GM12878 (cell line): ENCODE data around the gene GINM1. TPM values are rescaled to one million over a fixed set of nuclear protein-coding genes. Genes with fewer than 3 reads are reported as not detected.
A peak's percentile ranks its signal among the peaks of the same experiment; 100 is the strongest.

Experiments used
- ATAC-seq: fragments of 200-7000 bp; cut with Tn5 transposase; 3 replicates; pipeline ENCODE4 v1.9.1; 2020; ENCODE audit warnings: mild to moderate bottlenecking, moderate library complexity
- BruUV-seq: library from RNA; stranded (reverse); fragments of 400-500 nt; replicated peaks from 2 replicates; lab custom pipeline; 2021; lab: Mats Ljungman, UMichigan
- CTCF ChIA-PET: fragments of 300-600 bp; sonication (Branson Sonifier 250); formaldehyde crosslinking; extraction: SDS; loops from one replicate; lab custom pipeline; 2021; ENCODE audit warnings: inconsistent platforms; lab: Yijun Ruan, JAX
- POLR2A ChIA-PET: fragments of 350-600 bp; formaldehyde crosslinking; extraction: SDS; loops from one replicate; lab custom pipeline; 2021; ENCODE audit warnings: inconsistent platforms; lab: Charles Lee
- RAD21 ChIA-PET: fragments of 300-600 bp; sonication (Branson Sonifier 250); formaldehyde crosslinking; loops from one replicate; lab custom pipeline; 2023; ENCODE audit warnings: antibody characterized with exemption; ENCODE audit not compliant: unreplicated experiment; lab: Charles Lee
- SMC1A ChIA-PET: fragments of 300-600 bp; sonication (Branson Sonifier 250); formaldehyde crosslinking; loops from one replicate; lab custom pipeline; 2023; ENCODE audit not compliant: unreplicated experiment, uncharacterized antibody; lab: Charles Lee
- DNase-seq: peaks from one replicate; pipeline ENCODE4 v3.0.0-alpha.2; 2011; ENCODE audit warnings: low read depth, low spot score
- FAIRE-seq: peaks from 3 replicates; lab custom pipeline; 2011; peaks lifted over from hg19 to GRCh38; lab: Jason Lieb, UNC
- H2AFZ ChIP-seq: 2 replicates; pipeline ENCODE4 v1.6.0; 2011; ENCODE audit warnings: low read depth, low read length, control low read depth; ENCODE audit not compliant: control insufficient read depth
- H3K27ac ChIP-seq: 2 replicates; pipeline ENCODE4 v1.5.1; 2011; ENCODE audit warnings: control low read depth; ENCODE audit not compliant: control insufficient read depth, insufficient read depth
- H3K27me3 ChIP-seq, 2 experiments: replicated peaks in 1 of 2; 2 replicates each; pipeline versions ENCODE4 v1.6.0 to v1.6.1; 2011; ENCODE audit warnings: low read length in 1 of 2; ENCODE audit not compliant: control insufficient read depth in 2 of 2, insufficient read depth in 2 of 2
- H3K36me3 ChIP-seq, 2 experiments: 2 replicates each; pipeline ENCODE4 v1.5.1; 2011; ENCODE audit warnings: low read length in 1 of 2; ENCODE audit not compliant: control insufficient read depth in 2 of 2, insufficient read depth in 2 of 2
- H3K4me1 ChIP-seq: 2 replicates; pipeline ENCODE4 v1.6.1; 2011; ENCODE audit warnings: mild to moderate bottlenecking, low read length, moderate library complexity, mixed read lengths; ENCODE audit not compliant: control insufficient read depth, insufficient read depth
- H3K4me2 ChIP-seq: 2 replicates; pipeline ENCODE4 v1.6.0; 2011; ENCODE audit warnings: control low read depth; ENCODE audit not compliant: control insufficient read depth, insufficient read depth
- H3K4me3 ChIP-seq: fragments of 200-600 bp; sonication (generic); 2 replicates; pipeline ENCODE4 v1.5.1; 2016
- H3K79me2 ChIP-seq: 2 replicates; pipeline ENCODE4 v1.6.0; 2011; ENCODE audit warnings: low read length; ENCODE audit not compliant: control insufficient read depth, insufficient read depth
- H3K9ac ChIP-seq: 2 replicates; pipeline ENCODE4 v1.8.0; 2011; ENCODE audit warnings: low read length, control low read depth, mixed read lengths; ENCODE audit not compliant: control insufficient read depth, insufficient read depth
- H3K9me3 ChIP-seq: replicated peaks from 3 replicates; pipeline ENCODE4 v1.5.1; 2011; ENCODE audit warnings: mild to moderate bottlenecking, low read length; ENCODE audit not compliant: control insufficient read depth, insufficient read depth
- H4K20me1 ChIP-seq: 2 replicates; pipeline ENCODE4 v1.6.0; 2011; ENCODE audit not compliant: control insufficient read depth, insufficient read depth
- ASH2L ChIP-seq: fragments of 300-600, 200-600 bp; sonication (generic); IDR thresholded peaks from 2 replicates; pipeline ENCODE4 v1.6.1; 2017; ENCODE audit warnings: low read depth, mild to moderate bottlenecking, borderline replicate concordance
- BMI1 ChIP-seq: fragments of 450-650 bp; IDR thresholded peaks from 2 replicates; pipeline ENCODE4 v1.6.1; 2016; ENCODE audit warnings: mild to moderate bottlenecking, moderate library complexity, borderline replicate concordance
- CTCF ChIP-seq, 3 experiments: IDR thresholded peaks in 2 of 3; conservative IDR thresholded peaks in 1 of 3; 2 replicates each; pipeline ENCODE4 v1.5.1; 2011; ENCODE audit warnings: low read depth in 3 of 3, low read length in 3 of 3, mild to moderate bottlenecking in 3 of 3, control low read depth in 2 of 3, moderate library complexity in 2 of 3, inconsistent platforms in 1 of 3, mixed read lengths in 1 of 3; ENCODE audit not compliant: control insufficient read depth in 2 of 3, insufficient read depth in 1 of 3; ENCODE audit errors: extremely low read depth in 1 of 3
- ELK1 ChIP-seq: IDR thresholded peaks from 2 replicates; pipeline ENCODE4 v1.6.1; 2012; ENCODE audit warnings: low read depth, low read length, improper control_type of control experiment
- HDAC6 ChIP-seq: fragments of 200-600 bp; sonication (generic); IDR thresholded peaks from one replicate; pipeline ENCODE4 v1.8.0; 2017; ENCODE audit warnings: antibody characterized with exemption; ENCODE audit not compliant: unreplicated experiment
- KAT2A ChIP-seq: conservative IDR thresholded peaks from 2 replicates; pipeline ENCODE4 v1.6.1; 2011; ENCODE audit warnings: low read depth, low read length; ENCODE audit not compliant: control insufficient read depth
- RB1 ChIP-seq: fragments of 450-650 bp; formaldehyde crosslinking; IDR thresholded peaks from 2 replicates; pipeline ENCODE4 v1.6.1; 2017; ENCODE audit warnings: mild to moderate bottlenecking, borderline replicate concordance
- RUNX3 ChIP-seq: IDR thresholded peaks from 2 replicates; pipeline ENCODE4 v1.6.1; 2012; ENCODE audit warnings: low read length, inconsistent platforms
- YBX1 ChIP-seq: fragments of 450-650 bp; IDR thresholded peaks from 2 replicates; pipeline ENCODE4 v1.6.1; 2016; ENCODE audit warnings: antibody characterized with exemption
- YY1 ChIP-seq: IDR thresholded peaks from 2 replicates; pipeline ENCODE4 v1.6.1; 2011; ENCODE audit warnings: low read depth, mild to moderate bottlenecking, low read length
- ZNF24 ChIP-seq: fragments of 450-650 bp; IDR thresholded peaks from 2 replicates; pipeline ENCODE4 v1.6.1; 2017; ENCODE audit warnings: antibody characterized with exemption, mild to moderate bottlenecking
- WGBS: methylation state at CpG from one replicate; pipeline ENCODE4 v1.1.6; 2016; ENCODE audit warnings: low lambda C conversion rate; ENCODE audit not compliant: insufficient replicate concordance, insufficient coverage; ENCODE audit errors: missing lambda C conversion rate; 5-methylcytosine and 5-hydroxymethylcytosine counted together
- in situ Hi-C: fragments of 300-500 bp; cut with MboI; formaldehyde crosslinking; loops from 9 replicates; pipeline ENCODE4 v1.14.3; 2018; ENCODE audit warnings: mixed read lengths
- intact Hi-C: fragments of 100-400 bp; cut with micrococcal nuclease; formaldehyde crosslinking; loops from one replicate; pipeline ENCODE4 v1.14.2; 2022; ENCODE audit not compliant: unreplicated experiment
- polyA plus RNA-seq, 11 experiments: library from polyadenylated mRNA; depleted of rRNA in 4 of 11; unstranded in 6 of 11; stranded (reverse) in 5 of 11; fragments of >200 nt; fragmentation: Nextera tagmentation in 4 of 11; fragmentation: Illumina TruSeq in 1 of 11; extraction: Ambion mirVana in 4 of 11; extraction: Trizol in 1 of 11; gene quantifications; 1 replicate in 1 of 11; 2 replicates in 10 of 11; pipeline versions ENCODE4 v1.2.1 to v1.2.3, GENCODE V29; 2011 to 2016; ENCODE audit warnings: inconsistent platforms in 2 of 11, missing spikeins in 2 of 11, low read depth in 1 of 11
- total RNA-seq, 4 experiments: library from RNA; depleted of rRNA in 3 of 4; stranded (reverse); fragments of >200 nt in 3 of 4; fragmentation: Illumina TruSeq in 1 of 4; extraction: Trizol in 1 of 4; gene quantifications; 2 replicates each; pipeline versions ENCODE4 v1.2.1 to v1.2.3, GENCODE V29; 2013 to 2021
- TF ChIP-seq, protein P1 (sequence below): fragments of 450-650 bp; IDR thresholded peaks from 2 replicates; pipeline ENCODE4 v1.6.1; 2018; ENCODE audit warnings: mild to moderate bottlenecking, low read depth, moderate library complexity; ENCODE audit not compliant: partially characterized antibody

The GINM1 gene
- total and polyA plus RNA-seq, 10 of the 15 experiments (the other 5 are each of a cell fraction or from before 2014, with no cell fraction given), result 10.6 to 38.1 (median 30.8) TPM

DNA sequence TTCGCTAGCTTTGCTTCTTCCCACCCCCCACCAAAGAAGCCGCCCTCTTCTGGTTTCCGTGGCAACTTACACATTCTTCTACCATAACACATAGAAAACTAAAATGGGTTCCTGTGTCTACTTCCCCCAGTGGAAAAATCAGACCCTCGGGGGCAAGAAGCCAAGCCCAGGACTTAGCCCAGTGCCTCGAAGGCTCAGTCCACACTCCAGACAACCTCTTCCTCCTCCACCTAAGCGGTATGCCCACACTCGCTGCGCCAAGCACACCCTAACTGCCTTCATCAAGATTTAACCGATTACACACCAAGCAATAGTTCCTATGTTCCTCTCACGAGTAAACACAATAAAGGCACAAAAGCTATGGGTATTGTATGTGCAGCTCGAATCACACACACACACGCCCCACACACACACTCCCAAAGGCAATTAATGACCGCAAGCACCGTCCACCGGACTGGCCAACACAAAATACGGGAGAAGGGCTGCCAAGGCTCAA, 20.9 kb upstream of the GINM1 start:
- H3K4me2 ChIP-seq, result peak overlapping the region; percentile 93
- H4K20me1 ChIP-seq, result no peaks in the 10 kb centered on the region
- BruUV-seq, result TSS peak; percentile 75
- no peaks in the 10 kb centered on the region for H3K9me3 ChIP-seq
- no peaks in the 10 kb centered on the region for H3K36me3 ChIP-seq
- CTCF ChIA-PET, result interaction anchor here (0.6 to 5.2 kb wide), 20 partner anchors 9 to 540 kb away, joined by 3 to 20 read pairs (median 3); partner anchors contain the start of gene ZC3H12D
- H3K27ac ChIP-seq, result peak overlapping the region; percentile 87
- TF ChIP-seq HDAC6 (no peak), ZNF24 (no peak), ASH2L (0 out of 2 replicates have a peak, but pooled peaks have one; percentile 57), ELK1 (no peak), YBX1 (no peak), RUNX3 (peak; percentile 21; the same call in 1 of the 2 replicates), BMI1 (peak; percentile 73; the same call in 1 of the 2 replicates), CTCF (IDR thresholded peaks at IDR 0.05 in 2 of 3, conservative IDR thresholded peaks at IDR 0.05 in 1 of 3; ENCODE audit: control insufficient read depth in 2 of 3, extremely low read depth in 1 of 3, insufficient read depth in 1 of 3, low read depth in 3 of 3, low read length in 3 of 3) (peak; percentile 21 to 40 (median 27); a peak in 4 of 6 replicates), KAT2A (no peak), YY1 (peak; percentile 75), RB1 (0 out of 2 replicates have a peak, but pooled peaks have one; percentile 38)
- TF ChIP-seq, protein P1, sequence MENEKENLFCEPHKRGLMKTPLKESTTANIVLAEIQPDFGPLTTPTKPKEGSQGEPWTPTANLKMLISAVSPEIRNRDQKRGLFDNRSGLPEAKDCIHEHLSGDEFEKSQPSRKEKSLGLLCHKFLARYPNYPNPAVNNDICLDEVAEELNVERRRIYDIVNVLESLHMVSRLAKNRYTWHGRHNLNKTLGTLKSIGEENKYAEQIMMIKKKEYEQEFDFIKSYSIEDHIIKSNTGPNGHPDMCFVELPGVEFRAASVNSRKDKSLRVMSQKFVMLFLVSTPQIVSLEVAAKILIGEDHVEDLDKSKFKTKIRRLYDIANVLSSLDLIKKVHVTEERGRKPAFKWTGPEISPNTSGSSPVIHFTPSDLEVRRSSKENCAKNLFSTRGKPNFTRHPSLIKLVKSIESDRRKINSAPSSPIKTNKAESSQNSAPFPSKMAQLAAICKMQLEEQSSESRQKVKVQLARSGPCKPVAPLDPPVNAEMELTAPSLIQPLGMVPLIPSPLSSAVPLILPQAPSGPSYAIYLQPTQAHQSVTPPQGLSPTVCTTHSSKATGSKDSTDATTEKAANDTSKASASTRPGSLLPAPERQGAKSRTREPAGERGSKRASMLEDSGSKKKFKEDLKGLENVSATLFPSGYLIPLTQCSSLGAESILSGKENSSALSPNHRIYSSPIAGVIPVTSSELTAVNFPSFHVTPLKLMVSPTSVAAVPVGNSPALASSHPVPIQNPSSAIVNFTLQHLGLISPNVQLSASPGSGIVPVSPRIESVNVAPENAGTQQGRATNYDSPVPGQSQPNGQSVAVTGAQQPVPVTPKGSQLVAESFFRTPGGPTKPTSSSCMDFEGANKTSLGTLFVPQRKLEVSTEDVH, result no peak
- peak overlapping the region; percentile 76 for H3K9ac ChIP-seq
- peak overlapping the region; percentile 89 for H2AFZ ChIP-seq
- RAD21 ChIA-PET, result interaction anchor here (0.9 to 1.4 kb wide), 3 partner anchors 18 to 56 kb away, joined by 3 to 10 read pairs (median 4); no protein-coding TSS in a partner anchor
- no peaks in the 10 kb centered on the region; a peak in 1 of 4 replicates for H3K27me3 ChIP-seq
- intact Hi-C loops (no loop called here), in situ Hi-C loops (no loop called here)
- peaks cover 43% of the 10 kb centered on the region for H3K79me2 ChIP-seq
- SMC1A ChIA-PET, result interaction anchor here (0.7 to 2.1 kb wide), 12 partner anchors 14 to 205 kb away, joined by 3 to 8 read pairs (median 5); partner anchors contain the start of gene LATS1
- POLR2A ChIA-PET, result interaction anchor here (0.5 to 2.2 kb wide), 7 partner anchors 14 to 1270 kb away, joined by 3 to 7 read pairs (median 4); no protein-coding TSS in a partner anchor
- FAIRE-seq (peak; percentile 27), DNase-seq (no peak), ATAC-seq (peak; percentile 72)
- H3K4me3 ChIP-seq, result peak overlapping the region; percentile 92
- 2% methylated on average over 16 of the region's 16 CpGs for WGBS
- no peaks in the 10 kb centered on the region; the same call in 1 of the 2 replicates for H3K4me1 ChIP-seq
